GM19452 (cell line): ENCODE data around the gene SLC34A3.
"Not testable (repeated sequence)": the region's sequence is repeated elsewhere in the genome, so short reads cannot be mapped to it uniquely, and the experiment has no call there.

Experiments
- ATAC-seq: cut with Tn5 transposase; IDR thresholded peaks from one replicate; pipeline ENCODE4 v1.9.1; 2021; ENCODE audit not compliant: unreplicated experiment

Gene SLC34A3

GRCh38 chr9:137241490-137242268, 11.0 kb downstream of the SLC34A3 start:
- ATAC-seq, result peak; percentile 5

DNA sequence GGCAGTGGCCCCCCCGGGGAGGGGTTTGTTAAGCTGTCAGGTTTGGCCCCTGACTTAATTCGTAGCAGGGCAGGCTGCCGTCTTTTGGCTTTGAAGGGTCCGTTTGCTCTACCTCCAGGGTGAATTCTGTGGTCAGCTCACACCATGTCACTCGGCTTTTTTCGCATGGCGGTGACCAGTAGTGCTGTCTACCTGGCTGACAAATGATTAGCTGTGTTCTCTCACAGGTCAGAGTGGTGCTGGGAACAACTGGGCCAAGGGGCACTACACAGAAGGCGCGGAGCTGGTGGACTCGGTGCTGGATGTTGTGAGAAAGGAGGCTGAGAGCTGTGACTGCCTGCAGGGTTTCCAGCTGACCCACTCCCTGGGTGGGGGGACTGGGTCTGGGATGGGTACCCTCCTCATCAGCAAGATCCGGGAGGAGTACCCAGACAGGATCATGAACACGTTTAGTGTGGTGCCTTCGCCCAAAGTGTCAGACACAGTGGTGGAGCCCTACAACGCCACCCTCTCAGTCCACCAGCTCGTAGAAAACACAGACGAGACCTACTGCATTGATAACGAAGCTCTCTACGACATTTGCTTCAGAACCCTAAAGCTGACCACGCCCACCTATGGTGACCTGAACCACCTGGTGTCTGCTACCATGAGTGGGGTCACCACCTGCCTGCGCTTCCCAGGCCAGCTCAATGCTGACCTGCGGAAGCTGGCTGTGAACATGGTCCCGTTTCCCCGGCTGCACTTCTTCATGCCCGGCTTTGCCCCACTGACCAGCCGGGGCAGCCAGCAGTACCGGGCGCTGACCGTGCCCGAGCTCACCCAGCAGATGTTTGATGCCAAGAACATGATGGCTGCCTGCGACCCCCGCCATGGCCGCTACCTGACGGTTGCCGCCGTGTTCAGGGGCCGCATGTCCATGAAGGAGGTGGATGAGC, 11.8 kb downstream of the SLC34A3 start:
- no peak for ATAC-seq

DNA sequence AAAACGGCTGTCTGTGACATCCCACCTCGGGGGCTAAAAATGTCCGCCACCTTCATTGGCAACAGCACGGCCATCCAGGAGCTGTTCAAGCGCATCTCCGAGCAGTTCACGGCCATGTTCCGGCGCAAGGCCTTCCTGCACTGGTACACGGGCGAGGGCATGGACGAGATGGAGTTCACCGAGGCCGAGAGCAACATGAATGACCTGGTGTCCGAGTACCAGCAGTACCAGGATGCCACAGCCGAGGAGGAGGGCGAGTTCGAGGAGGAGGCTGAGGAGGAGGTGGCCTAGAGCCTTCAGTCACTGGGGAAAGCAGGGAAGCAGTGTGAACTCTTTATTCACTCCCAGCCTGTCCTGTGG, 12.5 kb downstream of the SLC34A3 start:
- ATAC-seq, result not testable (repeated sequence)

- ATAC-seq, result no peak
Observed at GRCh38 chr9:137243626-137244485, 13.2 kb downstream of the SLC34A3 start.

GRCh38 chr9:137244486-137245449, 14.1 kb downstream of the SLC34A3 start:
- no peak for ATAC-seq

DNA sequence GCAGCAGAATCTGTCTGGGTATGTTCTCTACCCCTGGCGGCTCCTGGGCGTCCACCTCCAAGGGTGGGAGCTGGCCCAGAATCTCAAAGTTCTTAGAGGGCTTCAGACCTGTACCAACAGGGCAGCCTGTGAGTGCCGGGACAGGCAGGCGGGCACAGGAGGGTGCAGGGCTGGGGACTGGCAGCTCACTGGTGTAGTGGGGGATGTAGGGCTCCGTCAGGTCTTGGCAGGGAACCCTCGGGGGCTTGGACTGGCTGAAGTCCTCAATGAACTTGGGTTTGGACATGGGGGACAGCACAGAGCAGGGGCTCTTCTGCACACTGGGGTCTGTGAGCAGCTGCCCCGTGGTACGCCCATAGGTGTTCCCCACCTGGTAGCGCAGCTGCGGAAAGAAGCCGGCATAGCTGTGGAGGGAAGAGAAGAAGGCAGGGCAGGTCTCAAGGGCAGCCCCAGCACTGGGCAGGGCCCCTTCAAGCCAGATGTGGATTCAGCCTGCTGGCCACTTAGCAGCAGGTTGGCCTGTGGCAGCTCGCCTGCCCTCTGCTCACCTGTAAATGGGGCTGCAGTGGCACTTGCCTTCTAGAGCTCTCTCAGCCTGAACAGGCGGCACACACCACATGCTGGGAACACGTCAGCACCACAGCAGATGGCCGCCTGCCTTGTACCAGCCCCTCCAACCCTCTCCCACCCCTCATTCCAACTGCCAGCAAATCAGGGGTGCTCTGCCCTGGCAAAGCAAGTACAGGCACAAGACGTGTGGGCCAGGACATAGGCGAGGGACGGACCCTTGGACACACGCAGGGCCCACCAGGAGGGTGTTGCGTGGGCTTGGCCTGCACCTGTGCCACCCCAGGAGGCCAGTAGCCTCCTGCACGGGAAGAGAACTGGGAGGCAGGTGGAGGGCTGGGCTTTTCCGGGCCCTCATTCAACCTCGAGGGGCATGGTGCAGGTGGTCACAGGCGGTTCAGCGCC, 15.0 kb downstream of the SLC34A3 start:
- ATAC-seq, result no peak

DNA sequence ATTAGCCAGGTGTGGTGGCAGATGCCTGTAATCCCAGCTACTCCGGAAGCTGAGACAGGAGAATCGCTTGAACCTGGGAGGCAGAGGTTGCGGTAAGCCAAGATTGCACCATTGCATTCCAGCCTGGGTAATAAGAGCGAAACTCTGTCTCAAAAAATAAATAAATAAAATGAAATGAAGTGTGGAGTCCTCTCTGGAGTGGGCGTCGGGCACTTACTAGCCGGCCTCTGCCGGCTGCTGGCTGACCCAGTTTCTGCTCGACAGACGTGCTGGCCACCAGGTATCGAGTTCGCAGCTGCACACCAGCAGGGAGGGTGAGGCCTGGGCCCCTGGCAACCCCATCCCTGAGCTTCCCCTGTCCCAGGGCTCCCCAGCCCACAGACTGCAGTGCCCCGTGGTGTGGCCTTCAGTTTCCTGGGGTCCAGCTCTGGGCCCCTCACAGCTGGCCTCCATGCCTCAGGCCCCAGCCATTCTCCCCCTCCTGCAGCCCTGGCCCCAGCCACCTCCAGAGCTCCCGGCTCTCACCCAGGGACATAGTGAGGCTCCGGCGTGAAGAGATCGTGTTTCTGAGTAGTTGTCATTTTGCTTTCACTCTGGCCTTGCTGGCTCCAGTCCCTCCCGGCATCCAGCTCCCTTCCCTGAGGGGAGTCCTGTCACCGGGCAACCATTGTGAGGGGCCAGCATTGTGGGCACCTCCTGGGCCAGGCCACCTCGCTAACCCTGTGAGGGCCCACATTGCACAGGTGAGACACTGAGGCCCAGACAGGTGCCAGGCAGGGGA, 16.6 kb downstream of the SLC34A3 start:
- no peak for ATAC-seq

GRCh38 chr9:137247916-137248175, 17.1 kb downstream of the SLC34A3 start:
- ATAC-seq, result no peak

DNA sequence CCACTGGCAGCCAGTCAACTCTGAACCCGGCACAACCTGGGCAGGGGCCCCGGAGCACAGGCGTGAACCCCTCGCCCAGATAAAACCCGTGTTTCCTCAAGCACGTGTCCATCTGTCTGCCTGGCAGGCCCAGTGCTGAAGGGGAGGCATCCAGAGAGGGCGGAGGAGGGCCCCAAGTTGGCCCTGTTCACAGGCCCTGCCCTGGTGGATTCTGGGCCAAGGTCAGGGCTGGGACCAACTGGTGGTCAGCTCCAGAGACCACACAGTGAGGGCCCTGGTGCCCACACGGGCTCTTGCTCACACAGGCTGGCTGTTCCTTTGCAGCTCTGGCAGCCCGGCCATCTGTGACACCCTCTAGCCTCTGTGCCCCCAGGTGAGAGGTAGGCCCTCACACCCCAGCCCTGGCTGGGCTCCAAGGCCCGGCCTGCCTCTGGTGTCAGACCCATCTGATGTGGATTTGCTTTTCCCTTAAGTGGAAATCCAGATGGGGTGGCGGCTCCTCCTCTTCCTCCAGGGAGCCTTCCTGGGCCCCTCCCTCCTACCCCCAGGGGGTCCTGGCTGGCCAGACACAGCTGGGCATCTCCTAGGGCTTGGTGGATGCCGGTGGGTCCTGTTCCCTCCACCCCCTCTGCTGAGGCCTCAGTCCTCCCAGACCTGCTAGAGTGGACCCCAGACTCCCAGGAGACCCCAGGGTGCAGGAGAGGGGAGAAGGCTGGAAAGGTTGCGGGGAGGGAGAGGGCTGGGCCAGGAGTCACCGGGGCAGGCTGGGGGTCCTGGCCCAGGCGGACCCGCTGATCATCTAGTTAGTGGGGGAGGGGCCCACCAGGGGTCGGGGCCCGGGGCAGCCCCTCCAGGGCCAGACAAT, 19.9 kb downstream of the SLC34A3 start:
- no peak for ATAC-seq

- no peak for ATAC-seq
Observed at GRCh38 chr9:137251194-137251461, 20.4 kb downstream of the SLC34A3 start, which contains the start of gene STPG3. TSS of gene STPG3 (plus strand) at chr9:137251286. CDS start at chr9:137251287, 1 bp downstream.

- no peak for ATAC-seq
Observed at GRCh38 chr9:137251490-137252268, 21.0 kb downstream of the SLC34A3 start.

- no peak for ATAC-seq
Observed at GRCh38 chr9:137252555-137253506, 22.1 kb downstream of the SLC34A3 start.

DNA sequence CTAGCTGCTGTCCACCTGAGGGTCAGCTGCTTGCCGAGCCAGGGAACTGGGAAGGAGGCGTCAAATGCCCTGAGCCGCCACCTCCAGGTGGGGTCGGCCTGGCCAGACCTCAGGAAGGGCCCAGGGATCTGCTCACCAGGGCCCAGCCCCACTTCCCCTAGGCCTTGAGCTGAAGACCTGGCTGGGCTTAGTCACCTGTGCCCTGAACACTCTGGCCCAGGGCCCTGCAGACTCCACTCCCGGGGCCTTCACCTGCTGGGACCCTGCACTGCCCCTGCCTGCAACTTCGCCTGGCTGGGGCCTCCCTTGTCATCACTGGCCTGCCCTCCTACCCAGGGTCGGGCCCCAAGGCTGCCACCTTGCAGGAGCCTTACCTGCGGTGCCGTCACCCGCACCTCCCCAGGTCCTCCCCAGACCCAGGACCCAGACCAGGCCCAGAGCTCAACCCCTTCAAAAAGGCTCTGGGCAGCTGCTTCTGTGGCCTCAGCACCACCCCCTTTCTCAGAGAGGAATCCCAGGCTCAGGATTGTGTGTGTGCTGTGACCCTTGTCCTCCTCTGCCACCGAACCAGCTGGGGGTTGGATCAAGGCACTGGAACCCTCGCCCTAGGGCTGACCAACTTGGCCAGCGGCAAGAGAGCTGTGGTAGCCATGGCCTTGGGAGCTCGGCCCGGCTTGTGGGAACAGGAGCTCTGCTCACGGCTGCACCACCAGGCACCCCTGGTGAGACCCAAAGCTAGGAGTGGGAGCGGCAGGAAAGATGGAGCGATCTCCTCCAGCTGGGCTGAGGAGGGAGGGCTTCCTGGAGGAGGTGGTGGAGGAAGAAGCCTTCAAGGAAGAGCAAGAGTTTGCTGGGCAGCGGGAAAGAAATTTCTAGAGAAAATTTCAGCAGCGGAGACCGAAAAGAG, 23.3 kb downstream of the SLC34A3 start:
- ATAC-seq, result no peak

GRCh38 chr9:137254624-137255447, 24.1 kb downstream of the SLC34A3 start, which contains the start of gene NELFB:
TSS of gene NELFB (plus strand) at chr9:137255327.
- peak; percentile 63 for ATAC-seq
